ENCODE data around the gene RAB9A.
"Not testable (repeated sequence)": the region's sequence is repeated elsewhere in the genome, so short reads cannot be mapped to it uniquely, and the experiment has no call there.

The RAB9A gene

GRCh38 chrX:13688958-13689740, at the start of gene RAB9A:
RAB9A (plus strand) TSS chrX:13689128; CDS start chrX:13708747, 19,619 bp downstream.
- DNase-seq = peak; percentile 75

- not testable (repeated sequence) for DNase-seq
Measured at GRCh38 chrX:13641684-13642083, 47.2 kb upstream of the RAB9A start.

- no peak for DNase-seq
Measured at GRCh38 chrX:13645464-13646153, 43.3 kb upstream of the RAB9A start.

GRCh38 chrX:13646154-13646549, 42.8 kb upstream of the RAB9A start:
- DNase-seq = peak; percentile 3

- peak; percentile 63 for DNase-seq
Measured at GRCh38 chrX:13647709-13648212, 41.2 kb upstream of the RAB9A start.

- DNase-seq = not testable (repeated sequence)
Measured at GRCh38 chrX:13648336-13648735, 40.6 kb upstream of the RAB9A start.

- no peak for DNase-seq
Measured at GRCh38 chrX:13649838-13650237, 39.1 kb upstream of the RAB9A start.

- DNase-seq = no peak
Measured at GRCh38 chrX:13650318-13650717, 38.6 kb upstream of the RAB9A start.

GRCh38 chrX:13651150-13651549, 37.8 kb upstream of the RAB9A start:
- DNase-seq = no peak

- no peak for DNase-seq
Measured at GRCh38 chrX:13652287-13652793, 36.6 kb upstream of the RAB9A start.

GRCh38 chrX:13652850-13653693, 35.9 kb upstream of the RAB9A start, which contains the start of gene TCEANC:
TCEANC (plus strand) TSS chrX:13653141; CDS start chrX:13662509, 9,368 bp downstream.
- peak; percentile 96 for DNase-seq

GRCh38 chrX:13654116-13654515, 34.8 kb upstream of the RAB9A start:
- no peak for DNase-seq

GRCh38 chrX:13655674-13656073, 33.3 kb upstream of the RAB9A start:
- no peak for DNase-seq

GRCh38 chrX:13658602-13659001, 30.3 kb upstream of the RAB9A start:
- DNase-seq = no peak

GRCh38 chrX:13659063-13659462, 29.9 kb upstream of the RAB9A start:
- no peak for DNase-seq

GRCh38 chrX:13661735-13662288, 27.1 kb upstream of the RAB9A start:
- DNase-seq = no peak

- no peak for DNase-seq
Measured at GRCh38 chrX:13662355-13662791, 26.6 kb upstream of the RAB9A start.

GRCh38 chrX:13664020-13664419, 24.9 kb upstream of the RAB9A start:
- no peak for DNase-seq

- DNase-seq = no peak
Measured at GRCh38 chrX:13666836-13667235, 22.1 kb upstream of the RAB9A start.

GRCh38 chrX:13667919-13668318, 21.0 kb upstream of the RAB9A start:
- no peak for DNase-seq

GRCh38 chrX:13669246-13669737, 19.6 kb upstream of the RAB9A start:
- peak; percentile 43 for DNase-seq

GRCh38 chrX:13669755-13670154, 19.2 kb upstream of the RAB9A start:
- not testable (repeated sequence) for DNase-seq

All from CD4-positive, alpha-beta T cell treated with Interferon gamma for 1 hour (primary cell).